ENCODE data around the gene TBC1D17. TPM values are rescaled to one million over a fixed set of nuclear protein-coding genes. Genes with fewer than 3 reads are reported as not detected.

TBC1D17 gene
- polyA plus RNA-seq, 2 of the 4 experiments (the other 2 are of a cell fraction): 12.3 to 41.5 TPM

- TF ChIP-seq ATOH8 (CRISPR knock-in tag; IDR thresholded peaks at IDR 0.05; ENCODE audit: low read depth) (no peak), POLR2A (IDR thresholded peaks at IDR 0.05; ENCODE audit: low read length) (no peak)
These were observed 4.4 kb upstream of the TBC1D17 start (continued) for GRCh38 chr19:49873129-49873521.

GRCh38 chr19:49873834-49874233, 3.7 kb upstream of the TBC1D17 start:
- H3K4me2 ChIP-seq: no peak overlapping the region
- TF ChIP-seq PHF8 (IDR thresholded peaks at IDR 0.05; ENCODE audit: borderline replicate concordance, low read depth): no peak
- TF ChIP-seq BCL3 (IDR thresholded peaks at IDR 0.05): no peak
- no peak for TF ChIP-seq HMGXB4 (CRISPR knock-in tag; IDR thresholded peaks at IDR 0.05; ENCODE audit: borderline replicate concordance)
- TF ChIP-seq ELK1 (IDR thresholded peaks at IDR 0.05; ENCODE audit: low read depth, low read length): no peak
- TF ChIP-seq MYC (IDR thresholded peaks at IDR 0.05; ENCODE audit: borderline replicate concordance, low read length): no peak
- TF ChIP-seq MAFK (IDR thresholded peaks at IDR 0.05; ENCODE audit: partially characterized antibody): no peak
- no peak for TF ChIP-seq HEYL (CRISPR knock-in tag; IDR thresholded peaks at IDR 0.05)
- no peak for TF ChIP-seq RFX5 (IDR thresholded peaks at IDR 0.05)
- no peak for TF ChIP-seq EHF (CRISPR knock-in tag; IDR thresholded peaks at IDR 0.05)
- no peak for TF ChIP-seq ZNF302 (CRISPR knock-in tag; IDR thresholded peaks at IDR 0.05)
- TF ChIP-seq EHMT2 (IDR thresholded peaks at IDR 0.05; ENCODE audit: low read depth): no peak
- TF ChIP-seq SREBF2 (IDR thresholded peaks at IDR 0.05): no peak
- TF ChIP-seq HOXA7 (CRISPR knock-in tag; IDR thresholded peaks at IDR 0.05): no peak
- no peak for TF ChIP-seq JUNB (IDR thresholded peaks at IDR 0.05)
- TF ChIP-seq CBX2 (IDR thresholded peaks at IDR 0.05; ENCODE audit: borderline replicate concordance, low read depth): no peak
- 84% methylated on average over 10 of the region's 10 CpGs for WGBS (ENCODE audit: missing lambda C conversion rate)
- ChIA-PET CTCF (interaction anchor here (0.8 to 1.8 kb wide), 2 partner anchors 8 to 16 kb away, joined by 3 to 5 read pairs; no protein-coding TSS in a partner anchor), POLR2A (no interaction called here)
- no peak for FAIRE-seq
- peaks cover 27% of the 10 kb centered on the region for H3K4me1 ChIP-seq
- ATAC-seq: no peak
- H3K27ac ChIP-seq: no peak overlapping the region
- no peak overlapping the region for H3K4me3 ChIP-seq
- H3K9me3 ChIP-seq: no peaks in the 10 kb centered on the region
- no peak for DNase-seq (ENCODE audit: low read depth in 1 of 2, low spot score in 1 of 2)

GRCh38 chr19:49874503-49875157, 2.9 kb upstream of the TBC1D17 start:
- POLR2A ChIA-PET: no interaction called here
- Histone ChIP-seq H3K4me2 (peak overlapping the region; percentile 90), H3K4me3 (peak overlapping the region; percentile 95; the same call in 1 of the 3 replicates), H3K4me1 (peaks cover 31% of the 10 kb centered on the region), H3K9me3 (no peaks in the 10 kb centered on the region), H3K27ac (peak overlapping the region in 1 of 2 experiments; percentile 98; a peak in 2 of 6 replicates)
- ATAC-seq: no peak
- no peak for DNase-seq (ENCODE audit: low read depth in 1 of 2, low spot score in 1 of 2)
- CTCF ChIA-PET: interaction anchor here (0.8 to 1.8 kb wide), 2 partner anchors 9 to 15 kb away, joined by 3 to 5 read pairs; no protein-coding TSS in a partner anchor
- no peak for TF ChIP-seq SMC3 (IDR thresholded peaks at IDR 0.05)
- TF ChIP-seq CBX2 (IDR thresholded peaks at IDR 0.05; ENCODE audit: borderline replicate concordance, low read depth): no peak
- TF ChIP-seq TP53 (CRISPR knock-in tag; IDR thresholded peaks at IDR 0.05): 0 out of 2 replicates have a peak, but pooled peaks have one; percentile 31
- TF ChIP-seq ZFP36 (IDR thresholded peaks at IDR 0.05; ENCODE audit: borderline replicate concordance, partially characterized antibody): peak; percentile 60
- no peak for TF ChIP-seq HMGXB4 (CRISPR knock-in tag; IDR thresholded peaks at IDR 0.05; ENCODE audit: borderline replicate concordance)
- no peak for TF ChIP-seq EHMT2 (IDR thresholded peaks at IDR 0.05; ENCODE audit: low read depth)
- FAIRE-seq: no peak
- 92% methylated on average over 11 of the region's 11 CpGs for WGBS (ENCODE audit: missing lambda C conversion rate)

All from A549 (cell line).